ENCODE results near the gene OSBPL7. TPM values are rescaled to one million over a fixed set of nuclear protein-coding genes. Genes with fewer than 3 reads are reported as not detected.
"Not testable (repeated sequence)": the region's sequence is repeated elsewhere in the genome, so short reads cannot be mapped to it uniquely, and the experiment has no call there.

Gene OSBPL7
- polyA plus RNA-seq, 1 donor from 2014 or later: 8.7 TPM

DNA sequence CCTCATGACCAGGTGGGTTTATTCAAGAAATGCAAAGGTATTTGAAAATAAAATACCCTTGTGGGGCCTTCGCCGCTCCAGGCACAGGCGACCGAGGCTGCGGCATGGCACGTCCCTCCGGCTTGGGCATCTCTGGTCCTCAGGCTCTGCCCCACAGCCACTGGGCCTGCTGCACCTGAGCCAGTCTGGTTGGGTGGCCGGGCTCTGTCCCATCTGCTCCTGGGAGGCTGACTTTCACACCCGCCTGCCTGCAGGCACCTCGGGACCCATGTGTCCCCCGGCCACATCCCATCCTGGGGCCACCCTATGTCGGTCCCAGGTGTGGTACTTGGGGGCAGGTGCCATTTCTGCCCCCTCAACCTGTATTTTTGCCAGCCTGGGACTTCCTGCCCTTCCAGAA lies 20.9 kb downstream of the OSBPL7 start:
- H3K4me1 Mint-ChIP-seq: peaks cover 0 to 2% (median 0%) of the 10 kb centered on the region in 3 donors
- no peak overlapping the region for H3K4me3 Mint-ChIP-seq
- no peak overlapping the region for H3K27ac Mint-ChIP-seq
- H3K27me3 Mint-ChIP-seq: peaks cover 9% of the 10 kb centered on the region
- no peaks in the 10 kb centered on the region for H3K9me3 Mint-ChIP-seq
- H3K36me3 Mint-ChIP-seq: no peaks in the 10 kb centered on the region

DNA sequence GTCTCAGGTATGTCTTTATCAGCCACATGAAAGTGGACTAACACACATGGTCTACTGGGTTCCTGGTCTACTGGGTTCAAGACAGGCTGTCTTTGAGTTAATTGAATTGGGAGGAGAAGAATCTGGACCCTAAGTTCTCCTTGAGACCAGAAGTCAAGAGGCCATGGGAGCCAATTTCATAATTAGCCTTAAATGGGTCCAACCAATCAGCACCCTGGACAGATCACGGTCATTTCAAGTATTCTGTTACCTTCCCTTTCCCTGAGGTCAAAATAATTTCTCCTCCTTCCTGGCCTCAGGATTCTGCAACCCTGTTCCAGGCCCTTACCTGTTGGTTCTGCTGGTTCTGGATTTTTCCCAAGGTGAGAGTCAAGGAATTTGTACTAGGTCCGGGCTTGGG lies 23.8 kb downstream of the OSBPL7 start:
- Mint-ChIP-seq H3K36me3 (no peaks in the 10 kb centered on the region), H3K27me3 (peaks cover 19% of the 10 kb centered on the region), H3K4me1 (peaks cover 0 to 2% (median 0%) of the 10 kb centered on the region in 3 donors), H3K4me3 (no peak overlapping the region), H3K27ac (no peak overlapping the region), H3K9me3 (no peaks in the 10 kb centered on the region)

DNA sequence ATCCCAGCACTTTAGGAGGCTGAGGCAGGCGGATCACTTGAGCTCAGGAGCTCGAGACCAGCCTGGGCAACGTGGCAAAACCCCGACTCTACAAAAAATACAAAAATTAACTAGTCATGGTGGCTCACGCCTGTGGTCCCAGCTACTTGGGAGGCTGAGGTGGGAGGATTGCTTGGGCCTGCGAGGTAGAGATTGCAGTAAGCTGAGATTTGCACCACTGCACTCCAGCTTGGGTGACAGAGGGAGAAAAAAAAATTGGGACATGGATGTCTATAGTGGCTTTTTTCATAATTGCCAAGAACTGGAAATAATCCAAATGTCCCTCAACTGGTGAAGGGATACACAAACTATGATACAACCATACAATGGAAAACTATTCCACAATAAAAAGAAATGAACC lies 28.6 kb downstream of the OSBPL7 start:
- Mint-ChIP-seq H3K4me3 (no peak overlapping the region), H3K36me3 (no peaks in the 10 kb centered on the region), H3K27me3 (peaks cover 45% of the 10 kb centered on the region), H3K4me1 (peaks cover 4 to 8% (median 5%) of the 10 kb centered on the region in 3 donors), H3K27ac (no peak overlapping the region), H3K9me3 (no peaks in the 10 kb centered on the region)

DNA sequence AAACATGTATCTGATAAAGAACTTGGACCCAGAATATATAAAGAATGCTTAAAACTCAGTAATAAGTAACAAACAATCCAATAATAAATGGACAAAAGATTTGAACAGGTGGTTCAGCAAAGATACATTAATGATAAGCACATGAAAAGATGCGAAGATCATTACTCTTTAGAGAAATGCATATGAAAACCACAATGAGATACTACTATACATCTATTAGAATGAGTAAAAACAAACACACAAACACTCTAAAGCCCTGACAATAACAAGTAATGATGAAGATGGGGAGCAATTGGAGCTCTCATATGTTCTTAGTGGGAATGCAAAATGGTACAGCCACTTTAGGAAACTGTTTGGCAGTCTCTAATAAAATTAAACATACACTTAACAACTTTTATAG lies 29.1 kb downstream of the OSBPL7 start:
- H3K36me3 Mint-ChIP-seq: no peaks in the 10 kb centered on the region
- H3K27me3 Mint-ChIP-seq: peaks cover 43% of the 10 kb centered on the region
- H3K9me3 Mint-ChIP-seq: no peaks in the 10 kb centered on the region
- peaks cover 4 to 11% (median 5%) of the 10 kb centered on the region in 3 donors for H3K4me1 Mint-ChIP-seq
- no peak overlapping the region for H3K4me3 Mint-ChIP-seq
- no peak overlapping the region for H3K27ac Mint-ChIP-seq

DNA sequence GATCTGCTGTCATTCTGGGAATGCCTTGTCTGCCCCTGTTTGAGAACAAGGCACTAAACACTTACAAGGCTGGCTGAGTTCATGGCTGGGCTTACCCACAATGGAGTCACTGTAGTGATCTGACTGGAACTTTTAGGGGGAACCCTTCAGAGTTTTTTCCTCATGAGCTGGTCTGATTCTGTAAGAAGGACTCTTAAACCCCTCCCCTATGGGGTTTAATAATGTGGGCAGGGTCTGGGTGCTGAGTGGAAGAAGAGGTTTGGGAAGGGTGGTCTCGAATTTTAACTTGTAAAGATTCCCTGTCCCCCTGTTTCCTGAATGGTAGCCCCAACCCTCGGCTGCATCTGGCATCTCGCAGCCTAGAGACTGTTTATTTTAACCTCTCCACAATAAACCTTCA lies 30.6 kb downstream of the OSBPL7 start:
- no peaks in the 10 kb centered on the region for H3K36me3 Mint-ChIP-seq
- H3K4me3 Mint-ChIP-seq: peak overlapping the region in 2 of 4 donors; percentile 79 to 86
- peaks cover 4 to 11% (median 5%) of the 10 kb centered on the region in 3 donors for H3K4me1 Mint-ChIP-seq
- H3K27me3 Mint-ChIP-seq: peaks cover 41% of the 10 kb centered on the region
- no peaks in the 10 kb centered on the region for H3K9me3 Mint-ChIP-seq
- H3K27ac Mint-ChIP-seq: no peak overlapping the region

DNA sequence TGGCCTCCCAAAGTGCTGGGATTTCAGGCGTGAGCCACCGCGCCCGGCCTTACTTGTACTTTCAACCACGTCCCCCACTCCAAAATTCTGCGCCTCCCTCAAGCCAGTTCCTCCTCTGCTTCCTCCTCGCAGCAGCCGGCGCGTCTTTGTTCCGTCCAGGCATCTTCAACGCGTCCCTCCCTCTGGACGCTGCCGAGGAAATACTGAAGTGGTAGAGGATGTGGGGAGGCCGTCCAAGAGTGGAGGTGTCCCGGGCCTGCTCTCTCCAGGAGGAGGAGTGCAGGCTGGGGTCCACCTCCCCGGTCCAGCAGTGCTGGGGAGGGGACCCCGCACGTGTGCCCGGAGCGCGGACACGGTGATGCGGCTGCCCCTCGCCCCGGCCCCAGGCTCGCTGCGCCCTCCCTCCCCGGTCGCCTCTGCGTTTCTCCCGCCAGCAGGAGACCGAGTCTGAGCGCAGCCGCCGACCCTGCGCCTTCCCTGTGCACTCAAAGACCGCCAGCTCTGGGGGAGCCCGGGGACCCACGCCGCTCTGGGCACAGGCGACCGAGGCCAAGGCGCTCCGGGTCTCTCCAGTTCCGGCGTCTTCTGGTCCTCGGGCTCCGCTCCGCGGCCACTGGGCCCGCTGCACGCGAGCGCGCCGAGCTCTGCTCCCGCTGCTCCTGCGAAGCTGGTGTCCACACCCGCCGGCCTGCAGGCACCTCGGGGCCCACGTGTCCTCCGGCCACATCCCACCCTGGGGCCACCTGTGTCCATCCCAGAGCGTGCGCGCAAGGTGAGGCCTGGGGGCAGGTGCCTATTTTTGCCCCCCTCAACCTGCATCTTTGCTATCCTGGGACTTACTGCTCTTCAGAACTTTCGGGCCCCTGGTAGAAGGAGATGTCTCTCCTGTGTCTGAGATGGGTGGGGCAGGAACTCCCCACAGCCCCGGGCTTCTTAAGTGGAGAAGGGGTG lies 31.7 kb downstream of the OSBPL7 start:
- Mint-ChIP-seq H3K36me3 (no peaks in the 10 kb centered on the region), H3K9me3 (no peaks in the 10 kb centered on the region), H3K27me3 (peaks cover 43% of the 10 kb centered on the region), H3K4me3 (peak overlapping the region in 3 of 4 donors; percentile 69 to 93 (median 86)), H3K27ac (peak overlapping the region in 1 of 3 donors; percentile 13), H3K4me1 (peaks cover 4 to 11% (median 5%) of the 10 kb centered on the region in 3 donors)

DNA sequence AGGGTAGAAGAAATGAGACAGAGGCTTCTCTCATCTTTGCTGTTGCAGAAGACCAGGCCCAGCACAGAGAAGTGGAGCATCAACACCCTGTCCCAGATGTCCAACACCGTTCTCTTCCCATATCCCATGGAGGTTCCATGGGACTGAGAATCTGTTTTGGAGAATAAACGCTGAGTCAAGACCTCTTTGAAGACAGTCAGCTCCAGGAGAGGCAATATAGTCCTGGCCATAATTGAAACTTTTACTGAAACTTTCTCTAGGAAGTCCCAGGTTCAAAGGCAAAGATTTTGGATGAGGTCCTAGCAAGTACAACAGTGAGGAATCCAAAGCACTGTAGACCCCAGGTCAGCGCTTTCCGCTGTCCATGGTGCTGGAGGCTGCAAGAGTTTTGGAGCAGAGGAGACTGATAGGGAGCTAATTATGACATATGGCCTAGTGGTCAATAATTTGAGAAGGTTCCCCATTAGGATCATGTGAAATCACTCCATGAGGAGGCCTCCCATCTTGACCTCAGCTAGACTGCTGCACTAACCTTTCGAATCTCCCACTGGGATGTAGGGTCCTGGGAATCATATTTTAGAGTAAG lies 36.0 kb downstream of the OSBPL7 start:
- no peaks in the 10 kb centered on the region for H3K9me3 Mint-ChIP-seq
- H3K4me1 Mint-ChIP-seq: peaks cover 4 to 9% (median 5%) of the 10 kb centered on the region in 3 donors
- H3K36me3 Mint-ChIP-seq: no peaks in the 10 kb centered on the region
- H3K4me3 Mint-ChIP-seq: no peak overlapping the region
- H3K27me3 Mint-ChIP-seq: peaks cover 20% of the 10 kb centered on the region
- H3K27ac Mint-ChIP-seq: peak overlapping the region in 1 of 3 donors; percentile 53

DNA sequence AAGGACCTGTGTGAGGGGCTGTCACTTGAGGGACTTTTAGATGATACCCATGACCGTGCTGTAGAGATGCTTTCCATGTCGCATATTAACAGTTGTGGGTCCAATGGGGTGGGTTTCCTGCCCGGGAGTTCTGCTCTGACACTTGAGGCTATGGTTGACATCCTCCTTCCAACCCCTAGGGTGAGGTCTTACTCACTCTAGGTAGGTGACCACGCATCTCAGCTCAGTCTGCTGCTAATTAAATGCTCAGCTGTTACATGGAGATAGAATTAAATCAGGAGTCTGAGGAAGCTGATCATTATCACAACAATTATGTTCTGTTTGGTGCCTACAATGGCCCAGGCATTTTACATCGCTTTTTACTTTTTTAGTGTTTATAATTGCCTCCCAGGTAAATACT lies 40.2 kb downstream of the OSBPL7 start:
- Mint-ChIP-seq H3K27ac (no peak overlapping the region), H3K9me3 (no peaks in the 10 kb centered on the region)

DNA sequence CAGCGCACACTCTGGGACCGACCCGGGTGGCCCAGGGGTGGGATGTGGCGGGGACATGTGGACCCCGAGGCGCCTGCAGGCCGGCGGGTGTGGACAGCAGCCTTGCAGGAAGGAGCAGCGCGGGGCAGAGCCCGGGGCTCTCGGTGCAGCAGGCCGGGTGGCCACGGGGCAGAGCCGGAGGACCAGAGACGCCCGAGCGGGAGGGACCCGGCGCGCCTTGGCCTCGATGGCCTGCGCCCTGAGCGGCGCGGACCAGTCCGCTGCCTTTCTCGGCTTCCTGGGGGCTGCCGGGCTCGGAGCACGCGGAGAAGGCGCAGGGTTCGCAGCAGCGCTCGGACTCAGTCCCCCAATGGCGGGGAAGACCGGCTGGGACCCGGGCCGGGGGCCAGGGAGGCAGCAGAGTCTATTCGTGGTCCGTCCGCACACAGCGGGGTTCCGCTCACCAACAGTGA lies 43.4 kb downstream of the OSBPL7 start:
- Mint-ChIP-seq H3K36me3 (no peaks in the 10 kb centered on the region), H3K4me3 (no peak overlapping the region), H3K27ac (no peak overlapping the region), H3K9me3 (peaks cover 0 to 1% (median 0%) of the 10 kb centered on the region in 3 donors), H3K27me3 (peaks cover 29% of the 10 kb centered on the region), H3K4me1 (no peaks in the 10 kb centered on the region)

More for the DNA sequence above, 40.2 kb downstream of the OSBPL7 start:
- peaks cover 12% of the 10 kb centered on the region for H3K27me3 Mint-ChIP-seq
- H3K36me3 Mint-ChIP-seq: no peaks in the 10 kb centered on the region
- no peaks in the 10 kb centered on the region for H3K4me1 Mint-ChIP-seq
- no peak overlapping the region for H3K4me3 Mint-ChIP-seq

DNA sequence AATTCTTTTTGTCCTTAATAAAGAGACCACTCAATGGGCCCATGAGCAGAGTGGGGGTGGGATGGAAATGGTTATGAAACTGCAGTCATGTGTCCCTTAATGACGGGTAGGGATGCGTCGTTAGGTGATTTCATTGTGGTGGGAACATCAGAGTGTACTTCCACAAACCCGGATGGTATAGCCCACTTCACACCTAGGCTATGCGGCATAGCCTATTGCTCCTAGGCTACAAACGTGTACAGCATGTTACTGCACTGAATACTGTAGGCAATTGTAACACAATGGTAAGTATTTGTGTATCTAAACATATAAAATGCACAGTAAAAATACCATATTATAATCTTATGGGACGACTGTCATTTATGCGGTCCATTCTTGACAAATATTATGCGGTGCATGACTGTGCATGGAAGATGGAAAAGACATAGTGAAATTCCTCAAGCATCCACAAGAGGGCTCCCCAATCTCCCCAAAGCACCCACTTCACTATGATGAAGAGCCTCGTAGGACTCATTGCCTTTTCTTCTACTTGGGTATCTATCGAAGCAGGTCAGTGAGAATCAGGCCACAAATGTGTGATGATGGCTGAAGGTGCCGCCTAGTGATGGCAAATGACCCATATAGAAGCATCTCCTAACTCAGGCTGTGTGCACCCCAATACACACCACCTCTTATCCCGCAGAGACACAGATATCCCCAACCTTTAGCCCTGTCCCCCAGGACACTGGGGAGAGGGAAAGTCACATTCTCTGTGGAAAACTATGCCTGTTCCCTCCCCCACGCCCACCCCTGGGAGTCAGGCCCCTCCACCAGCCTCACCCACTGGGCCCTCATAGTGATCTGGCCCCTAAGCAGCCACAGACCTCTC lies 45.0 kb downstream of the OSBPL7 start:
- Mint-ChIP-seq H3K4me3 (no peak overlapping the region), H3K27ac (no peak overlapping the region), H3K27me3 (peaks cover 32% of the 10 kb centered on the region), H3K9me3 (peaks cover 0 to 2% (median 1%) of the 10 kb centered on the region in 3 donors), H3K36me3 (no peaks in the 10 kb centered on the region), H3K4me1 (no peaks in the 10 kb centered on the region)

DNA sequence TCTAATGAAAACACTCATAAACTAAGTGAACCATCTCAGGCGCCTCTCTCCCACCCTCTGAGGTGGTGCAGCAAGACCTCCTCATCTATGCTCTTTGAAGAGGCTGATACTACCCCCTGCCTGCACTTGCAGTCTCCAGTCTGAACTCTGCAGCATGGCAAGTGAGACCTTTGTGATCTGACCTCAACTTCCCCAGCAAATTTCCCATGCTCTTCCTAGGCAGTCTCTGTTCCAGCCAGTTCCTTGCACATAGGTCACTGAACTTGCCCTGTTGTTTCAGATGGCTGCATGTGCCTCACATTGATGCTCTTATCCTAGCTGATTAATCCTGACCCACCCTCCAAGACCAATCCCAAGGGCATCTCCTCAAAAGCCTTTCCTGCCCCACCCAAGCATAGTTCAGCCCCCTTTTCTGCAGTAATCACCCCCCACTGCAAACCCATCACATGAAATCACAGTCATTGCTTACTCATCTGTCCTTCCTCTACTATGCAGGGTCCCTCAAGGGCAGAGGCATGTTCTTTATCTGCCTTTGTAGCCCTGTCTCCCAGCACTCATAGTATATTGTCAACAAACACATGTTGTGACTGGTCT lies 46.5 kb downstream of the OSBPL7 start:
- Mint-ChIP-seq H3K4me1 (no peaks in the 10 kb centered on the region), H3K27ac (peak overlapping the region in 1 of 3 donors; percentile 53), H3K9me3 (peaks cover 3 to 5% (median 3%) of the 10 kb centered on the region in 3 donors), H3K36me3 (peaks cover 3% of the 10 kb centered on the region), H3K27me3 (peaks cover 30% of the 10 kb centered on the region), H3K4me3 (no peak overlapping the region)

DNA sequence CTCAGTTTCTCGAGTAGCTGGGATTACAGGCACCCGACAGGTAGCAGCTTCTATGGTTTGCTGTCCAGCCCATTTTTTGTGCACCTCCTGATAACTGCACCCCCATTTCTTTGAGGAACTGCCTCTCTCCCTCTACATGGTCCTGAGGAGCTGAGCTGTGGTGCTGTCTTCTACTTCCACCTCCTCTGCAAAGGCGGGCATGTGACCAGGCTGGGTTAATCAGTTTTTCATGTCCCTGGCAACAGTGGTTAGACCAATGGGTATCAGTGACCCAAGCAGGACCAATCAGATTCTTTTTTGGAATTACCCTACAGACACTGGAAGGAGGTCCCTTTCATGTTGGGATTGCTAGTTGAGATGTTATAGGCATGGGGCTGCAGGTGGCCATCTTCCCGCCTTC lies 47.3 kb downstream of the OSBPL7 start:
- no peaks in the 10 kb centered on the region for H3K4me1 Mint-ChIP-seq
- H3K27me3 Mint-ChIP-seq: peaks cover 32% of the 10 kb centered on the region
- H3K27ac Mint-ChIP-seq: no peak overlapping the region
- H3K9me3 Mint-ChIP-seq: peaks cover 3 to 5% (median 3%) of the 10 kb centered on the region in 3 donors
- H3K4me3 Mint-ChIP-seq: no peak overlapping the region
- H3K36me3 Mint-ChIP-seq: peaks cover 3% of the 10 kb centered on the region

DNA sequence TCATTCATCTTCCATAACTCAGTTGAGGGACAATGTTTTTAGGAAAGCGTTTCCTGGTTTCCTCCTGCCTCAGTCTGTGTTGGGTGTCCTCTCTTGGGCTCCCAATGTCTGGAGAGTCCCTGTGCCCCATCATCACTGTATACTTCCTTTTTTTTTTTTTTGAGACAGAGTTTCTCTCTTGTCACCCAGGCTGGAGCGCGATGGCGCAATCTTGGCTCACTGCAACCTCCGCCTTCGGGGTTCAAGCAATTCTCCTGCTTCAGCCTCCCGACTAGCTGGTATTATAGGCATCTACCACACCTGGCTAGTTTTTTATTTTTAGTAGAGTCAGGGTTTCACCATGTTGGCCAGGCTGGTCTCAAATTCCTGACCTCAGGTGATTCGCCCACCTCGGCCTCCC lies 47.9 kb downstream of the OSBPL7 start:
- not testable (repeated sequence) for H3K4me1 Mint-ChIP-seq, H3K27ac Mint-ChIP-seq, H3K36me3 Mint-ChIP-seq, H3K9me3 Mint-ChIP-seq, H3K4me3 Mint-ChIP-seq
- peaks cover 35% of the 10 kb centered on the region for H3K27me3 Mint-ChIP-seq

DNA sequence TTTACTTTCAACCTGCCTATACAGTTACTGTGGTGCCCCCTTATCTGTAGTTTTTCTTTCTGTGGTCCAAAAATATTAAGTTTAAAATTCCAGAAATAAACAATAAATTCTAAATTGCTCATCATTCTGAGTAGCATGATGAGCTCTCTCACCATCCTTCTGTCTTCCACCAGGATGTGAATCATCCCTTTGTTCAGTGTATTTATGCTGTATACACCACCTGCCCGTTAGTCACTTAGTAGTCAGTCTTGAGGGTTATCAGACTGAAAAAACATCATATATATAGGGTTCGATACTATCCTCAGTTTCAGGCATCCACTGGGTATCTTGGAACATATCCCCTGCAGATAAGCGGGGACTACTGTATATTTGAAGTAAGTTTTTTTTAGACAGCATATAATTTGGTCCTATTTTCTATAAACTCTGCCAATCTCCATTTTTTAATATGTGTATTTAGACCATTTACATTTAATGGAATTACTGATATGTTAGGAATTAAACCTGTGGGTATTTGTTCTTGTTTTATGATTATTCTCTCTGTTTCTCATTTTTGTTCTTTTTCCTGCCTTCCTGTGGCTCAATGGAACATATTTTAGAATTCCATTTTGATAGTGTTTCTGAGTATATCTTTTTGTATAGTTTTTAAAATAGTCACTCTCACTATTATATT lies 57.5 kb downstream of the OSBPL7 start:
- Mint-ChIP-seq H3K9me3 (peaks cover 2 to 17% (median 17%) of the 10 kb centered on the region in 3 donors), H3K27me3 (peaks cover 15% of the 10 kb centered on the region), H3K4me3 (no peak overlapping the region), H3K4me1 (no peaks in the 10 kb centered on the region), H3K27ac (no peak overlapping the region), H3K36me3 (no peaks in the 10 kb centered on the region)

All from IgD-negative memory B cell (primary cell).